Left renal cortex interstitium (tissue), 4 donors: ENCODE measurements around the gene COL23A1. TPM values are rescaled to one million over a fixed set of nuclear protein-coding genes. Genes with fewer than 3 reads are reported as not detected.
A peak's percentile ranks its signal among the peaks of the same experiment; 100 is the strongest.
"Not testable (repeated sequence)": the region's sequence is repeated elsewhere in the genome, so short reads cannot be mapped to it uniquely, and the experiment has no call there.

Source experiments
- DNase-seq, 4 donors: peaks; one replicate each; pipeline ENCODE4 v3.0.0-alpha.2; 2013; ENCODE audit warnings: low read depth in 4 of 4, low spot score in 2 of 4, missing footprints in 1 of 4
- polyA plus RNA-seq, 4 donors: library from polyadenylated mRNA; unstranded; fragments of 120-200 nt; gene quantifications; one replicate each; pipeline ENCODE4 v1.2.1, GENCODE V29; 2013; ENCODE audit not compliant: insufficient read length in 4 of 4

COL23A1 gene
- polyA plus RNA-seq, 4 donors, result 4.4 to 8.8 (median 8.3) TPM

DNA sequence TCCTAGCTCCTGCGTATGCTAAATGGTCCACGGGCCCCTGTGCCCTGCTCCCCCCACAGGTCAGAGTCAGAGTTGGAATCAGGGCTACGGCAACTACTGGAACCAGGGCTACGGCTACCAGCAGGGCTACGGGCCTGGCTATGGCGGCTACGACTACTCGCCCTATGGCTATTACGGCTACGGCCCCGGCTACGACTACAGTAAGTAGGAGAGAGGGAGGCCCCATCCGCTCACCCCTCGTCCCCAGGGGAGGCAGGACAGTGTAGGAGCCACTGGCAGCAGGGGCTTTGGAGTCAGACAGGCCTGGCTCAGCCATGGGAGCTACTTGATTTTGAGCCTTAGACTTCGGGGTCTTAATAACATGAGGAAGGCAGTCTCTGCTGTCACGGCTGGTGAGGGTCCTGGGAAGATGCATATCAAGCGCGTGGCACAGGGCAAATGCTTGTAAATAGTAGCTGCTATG is 380.1 kb downstream of the COL23A1 start:
- no peak for DNase-seq

DNA sequence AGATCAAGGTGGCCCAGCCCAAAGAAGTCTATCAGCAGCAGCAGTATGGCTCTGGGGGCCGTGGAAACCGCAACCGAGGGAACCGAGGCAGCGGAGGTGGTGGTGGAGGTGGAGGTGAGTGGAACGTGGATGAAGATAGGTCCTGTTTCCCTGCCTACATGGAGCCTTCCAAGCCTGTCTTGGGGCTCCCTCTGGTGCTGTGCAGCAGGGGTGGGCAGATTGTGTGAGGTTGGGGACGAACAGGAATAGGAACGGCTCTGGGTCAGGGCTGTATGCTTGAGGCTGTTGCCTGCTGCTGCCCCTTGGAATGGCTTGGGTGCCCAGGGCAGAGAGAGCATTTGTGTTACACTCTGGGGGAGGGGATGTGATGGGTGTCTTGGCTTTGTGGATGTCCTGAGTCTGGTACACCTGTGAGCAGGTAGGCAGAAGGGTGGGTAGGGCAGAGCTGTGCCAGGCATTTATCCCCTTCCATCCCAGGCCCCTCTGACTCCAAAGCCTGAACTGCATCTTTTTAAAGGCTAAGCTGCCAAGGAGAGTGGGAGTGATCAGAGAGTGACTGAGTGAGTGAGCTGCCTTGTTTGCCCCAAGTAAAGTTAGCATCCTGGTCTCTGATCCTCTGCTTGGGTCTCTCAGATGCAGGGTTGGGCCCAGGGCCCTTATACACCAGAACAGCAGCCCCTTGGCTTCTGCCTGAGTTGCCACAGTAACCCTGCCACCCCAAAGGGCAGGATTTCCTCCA is 380.7 kb downstream of the COL23A1 start:
- no peak for DNase-seq

- no peak for DNase-seq
These were observed 381.5 kb downstream of the COL23A1 start for GRCh38 chr5:178208540-178209227.

- no peak for DNase-seq
These were observed 382.3 kb downstream of the COL23A1 start for GRCh38 chr5:178207917-178208280.

- no peak for DNase-seq
These were observed 382.8 kb downstream of the COL23A1 start for GRCh38 chr5:178207183-178207916.

- DNase-seq, result no peak
These were observed 383.8 kb downstream of the COL23A1 start for GRCh38 chr5:178206166-178207101.

GRCh38 chr5:178205749-178206047 is 384.5 kb downstream of the COL23A1 start:
- DNase-seq, result no peak

GRCh38 chr5:178204935-178205748 is 385.1 kb downstream of the COL23A1 start:
- peak in 2 of 4 donors; percentile 44 to 66 for DNase-seq

DNA sequence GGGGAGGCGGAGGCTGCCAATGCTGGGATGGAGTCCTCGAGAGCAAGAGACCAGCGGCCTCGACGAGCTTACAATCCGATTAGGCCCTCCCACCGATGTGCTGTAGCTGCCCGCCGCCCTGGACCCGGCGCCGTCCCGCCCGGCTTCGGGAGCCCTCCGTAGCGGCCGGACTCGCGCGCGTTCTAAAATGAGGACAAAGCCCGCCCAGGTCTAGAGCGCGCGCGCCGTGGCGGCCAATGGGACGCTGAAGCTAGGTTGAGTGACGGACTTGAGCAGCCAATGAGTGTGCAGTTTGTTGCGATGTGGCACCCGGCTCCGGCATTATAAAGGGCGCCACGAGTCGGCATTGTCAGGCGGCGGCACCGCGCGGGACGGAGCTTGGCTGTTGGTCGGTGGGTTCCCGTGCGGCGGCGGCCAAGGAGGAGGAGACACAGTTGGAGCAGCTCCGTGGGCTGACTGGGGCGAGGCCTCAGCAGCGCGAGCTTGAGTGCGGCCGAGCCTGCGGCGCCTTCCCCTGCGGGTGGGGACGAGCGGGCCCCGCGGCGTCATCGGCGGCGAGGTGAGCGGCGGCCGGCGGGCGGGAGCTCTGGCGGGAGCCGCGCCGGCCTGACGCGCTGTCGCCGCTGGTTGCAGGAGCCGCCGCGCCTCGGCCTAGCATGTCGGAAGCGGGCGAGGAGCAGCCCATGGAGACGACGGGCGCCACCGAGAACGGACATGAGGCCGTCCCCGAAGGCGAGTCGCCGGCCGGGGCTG is 385.8 kb downstream of the COL23A1 start, which contains the start of gene HNRNPAB:
Gene HNRNPAB (plus strand): TSS at position 352 of the 753 bp plus-strand sequence. CDS start 305 bp downstream, at position 657.
- DNase-seq, result peak; percentile 91 to 96 (median 92)

DNA sequence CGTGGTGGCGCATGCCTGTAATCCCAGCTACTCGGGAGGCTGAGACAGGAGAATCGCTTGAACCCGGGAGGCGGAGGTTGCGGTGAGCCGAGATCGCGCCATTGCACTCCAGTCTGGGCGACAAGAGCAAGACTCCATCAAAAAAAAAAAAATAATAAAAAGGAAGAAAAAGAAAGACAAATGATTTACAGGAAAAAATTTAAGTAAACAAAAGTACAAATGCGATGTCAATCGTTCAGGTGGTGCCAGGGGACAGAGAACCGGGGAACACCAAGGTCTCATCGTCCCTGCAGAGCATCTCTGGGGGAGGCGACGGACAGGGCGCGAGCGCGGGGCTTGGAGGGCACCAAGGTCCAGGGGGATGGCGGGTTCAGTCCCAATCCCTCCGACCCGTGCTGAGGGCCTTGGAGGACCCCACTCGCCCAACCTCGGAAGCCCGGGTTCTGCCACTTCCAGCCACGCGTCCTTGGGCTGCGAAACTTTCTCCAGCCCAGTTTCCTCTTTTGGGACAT is 386.5 kb downstream of the COL23A1 start:
- no peak for DNase-seq

- no peak for DNase-seq
These were observed 387.7 kb downstream of the COL23A1 start for GRCh38 chr5:178202541-178202940.

GRCh38 chr5:178201927-178202235 is 388.3 kb downstream of the COL23A1 start:
- no peak for DNase-seq

GRCh38 chr5:178201221-178201926 is 388.8 kb downstream of the COL23A1 start:
- DNase-seq, result no peak

GRCh38 chr5:178199581-178200434 is 390.4 kb downstream of the COL23A1 start:
- DNase-seq, result no peak

- no peak for DNase-seq
These were observed 391.5 kb downstream of the COL23A1 start for GRCh38 chr5:178198706-178199105.

GRCh38 chr5:178198151-178198550 is 392.0 kb downstream of the COL23A1 start:
- DNase-seq, result not testable (repeated sequence)

- DNase-seq, result no peak
These were observed 393.2 kb downstream of the COL23A1 start for GRCh38 chr5:178196986-178197385.
